CD4-positive, alpha-beta T cell treated with Interleukin-4 for 4 hours (primary cell): ENCODE results near the gene SNX18.
"Not testable (repeated sequence)": the region's sequence is repeated elsewhere in the genome, so short reads cannot be mapped to it uniquely, and the experiment has no call there.

Experiments used
- DNase-seq: peaks from one replicate; pipeline ENCODE4 v3.0.0-alpha.2; 2020

SNX18 gene, protein sequence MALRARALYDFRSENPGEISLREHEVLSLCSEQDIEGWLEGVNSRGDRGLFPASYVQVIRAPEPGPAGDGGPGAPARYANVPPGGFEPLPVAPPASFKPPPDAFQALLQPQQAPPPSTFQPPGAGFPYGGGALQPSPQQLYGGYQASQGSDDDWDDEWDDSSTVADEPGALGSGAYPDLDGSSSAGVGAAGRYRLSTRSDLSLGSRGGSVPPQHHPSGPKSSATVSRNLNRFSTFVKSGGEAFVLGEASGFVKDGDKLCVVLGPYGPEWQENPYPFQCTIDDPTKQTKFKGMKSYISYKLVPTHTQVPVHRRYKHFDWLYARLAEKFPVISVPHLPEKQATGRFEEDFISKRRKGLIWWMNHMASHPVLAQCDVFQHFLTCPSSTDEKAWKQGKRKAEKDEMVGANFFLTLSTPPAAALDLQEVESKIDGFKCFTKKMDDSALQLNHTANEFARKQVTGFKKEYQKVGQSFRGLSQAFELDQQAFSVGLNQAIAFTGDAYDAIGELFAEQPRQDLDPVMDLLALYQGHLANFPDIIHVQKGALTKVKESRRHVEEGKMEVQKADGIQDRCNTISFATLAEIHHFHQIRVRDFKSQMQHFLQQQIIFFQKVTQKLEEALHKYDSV

DNA sequence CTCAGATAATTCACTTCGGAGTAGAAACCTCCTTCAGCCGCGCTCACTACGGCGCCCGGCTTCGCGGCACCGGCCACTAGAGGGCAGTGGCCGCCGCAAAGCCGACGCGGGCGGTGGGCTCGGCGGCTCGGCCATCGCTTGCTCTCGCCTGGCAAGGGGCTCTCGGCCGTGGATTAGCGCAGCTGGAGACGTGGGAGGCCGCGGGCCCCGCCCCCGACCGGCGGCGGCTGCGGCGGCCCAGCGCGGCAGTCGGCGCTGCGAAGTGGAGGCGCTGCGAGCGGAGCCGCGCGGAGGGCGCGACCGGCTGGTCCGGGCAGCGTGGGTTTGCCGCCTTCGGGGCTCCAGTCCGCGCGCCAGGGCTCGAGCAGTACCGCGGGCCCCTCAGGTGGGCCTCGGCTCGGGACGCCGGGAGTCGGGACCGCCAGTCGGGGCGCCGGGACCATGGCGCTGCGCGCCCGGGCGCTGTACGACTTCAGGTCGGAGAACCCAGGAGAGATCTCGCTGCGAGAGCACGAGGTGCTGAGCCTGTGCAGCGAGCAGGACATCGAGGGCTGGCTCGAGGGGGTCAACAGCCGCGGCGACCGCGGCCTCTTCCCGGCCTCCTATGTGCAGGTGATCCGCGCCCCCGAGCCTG, at the start of gene SNX18:
TSS of gene SNX18 (plus strand) at position 248 of the 634 bp plus-strand sequence. CDS start at position 442, 194 bp downstream.
- peak; percentile 93 for DNase-seq

DNA sequence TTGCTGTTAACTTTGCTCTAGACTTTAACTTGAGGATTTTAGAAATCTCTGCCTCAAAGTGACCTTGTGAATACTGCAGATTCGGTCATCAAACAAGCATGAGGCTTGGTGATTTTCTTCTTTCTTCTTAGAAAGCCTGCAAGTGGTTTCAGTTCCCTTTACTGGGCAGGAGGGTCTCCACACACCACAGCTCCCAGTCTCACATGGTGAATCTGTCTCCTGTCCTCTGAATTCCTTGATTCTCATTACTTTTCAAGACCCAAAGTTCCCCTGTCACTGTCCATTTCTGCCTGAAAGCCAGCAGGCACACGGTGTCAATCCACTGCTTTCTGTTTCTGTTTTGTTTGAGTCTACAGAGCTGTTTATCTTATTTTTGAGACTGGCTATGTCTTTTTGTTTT, 47.9 kb upstream of the SNX18 start:
- DNase-seq = no peak

DNA sequence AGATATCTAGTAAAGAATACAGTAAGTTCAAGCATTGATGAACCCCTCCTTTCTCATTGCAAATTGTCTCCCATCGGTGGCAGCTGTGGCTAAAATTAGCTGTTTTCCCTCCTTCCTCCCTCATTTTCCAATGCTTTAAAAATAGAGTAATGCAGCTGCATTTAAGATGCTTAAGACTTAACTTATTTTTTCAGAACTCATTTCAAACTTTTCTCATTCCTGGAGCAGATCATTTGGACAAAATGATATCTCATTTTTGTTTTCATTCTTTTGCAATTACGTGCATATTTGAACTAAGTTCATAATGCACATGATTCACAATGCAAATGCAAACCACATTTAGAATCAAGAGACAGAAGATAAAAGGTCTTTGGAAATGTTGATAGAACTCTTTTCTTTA, 47.4 kb upstream of the SNX18 start:
- no peak for DNase-seq

DNA sequence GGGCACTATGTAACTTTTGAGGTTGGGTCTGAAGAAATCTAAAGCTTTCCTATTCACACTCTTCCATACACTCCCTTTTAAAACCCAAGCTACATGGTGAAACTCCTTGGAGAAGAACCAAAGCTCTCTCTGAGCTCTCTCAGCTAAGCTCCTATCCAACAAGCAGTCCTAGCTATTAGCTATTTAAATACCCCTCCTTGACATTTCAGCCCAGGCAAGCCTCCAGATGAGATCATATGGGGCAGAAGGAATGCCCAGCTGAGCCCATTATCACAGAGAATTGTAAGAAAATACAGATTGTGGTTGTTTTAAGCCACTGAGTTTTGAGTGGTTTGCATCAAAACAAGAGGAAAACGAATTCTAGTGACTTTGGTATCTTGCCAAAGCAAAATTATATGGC, 46.9 kb upstream of the SNX18 start:
- DNase-seq = no peak

DNA sequence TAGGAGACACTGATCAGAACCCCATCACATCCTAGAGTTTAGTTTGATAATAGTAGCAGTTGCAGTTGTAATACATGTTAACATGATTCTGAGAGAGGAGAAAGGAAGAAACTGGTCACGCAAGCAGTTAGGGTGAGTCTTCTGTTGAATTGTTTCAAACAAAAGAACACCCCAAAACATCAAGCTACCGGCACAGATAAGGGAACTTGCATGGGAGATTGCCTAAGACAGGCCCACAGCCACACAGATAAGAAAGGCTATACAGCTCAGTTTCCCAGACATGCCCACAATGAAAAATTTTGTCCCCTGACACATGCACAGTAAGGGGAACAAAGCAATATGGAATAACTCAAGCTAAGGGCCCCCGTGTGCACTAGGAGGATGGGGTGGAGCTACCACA, 46.2 kb upstream of the SNX18 start:
- DNase-seq = no peak

DNA sequence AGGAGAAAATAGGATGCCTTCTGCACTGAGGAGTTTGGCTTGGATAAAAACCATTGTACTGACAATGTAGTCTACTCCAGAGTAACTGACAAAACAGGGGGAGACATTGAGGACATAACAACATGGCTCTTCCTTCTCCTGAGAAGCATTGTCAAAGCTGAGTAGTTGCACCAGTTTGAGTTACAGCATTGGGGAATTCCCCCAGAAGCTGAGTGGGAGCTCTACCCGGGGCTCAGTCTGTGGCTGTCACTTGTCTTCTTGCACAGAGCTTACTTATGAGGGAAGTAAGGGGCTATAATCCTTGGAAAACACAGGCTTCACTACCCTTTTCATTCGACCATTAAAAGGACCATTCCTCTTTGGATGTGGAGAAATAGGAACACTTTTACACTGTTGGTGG, 40.9 kb upstream of the SNX18 start:
- DNase-seq = no peak

DNA sequence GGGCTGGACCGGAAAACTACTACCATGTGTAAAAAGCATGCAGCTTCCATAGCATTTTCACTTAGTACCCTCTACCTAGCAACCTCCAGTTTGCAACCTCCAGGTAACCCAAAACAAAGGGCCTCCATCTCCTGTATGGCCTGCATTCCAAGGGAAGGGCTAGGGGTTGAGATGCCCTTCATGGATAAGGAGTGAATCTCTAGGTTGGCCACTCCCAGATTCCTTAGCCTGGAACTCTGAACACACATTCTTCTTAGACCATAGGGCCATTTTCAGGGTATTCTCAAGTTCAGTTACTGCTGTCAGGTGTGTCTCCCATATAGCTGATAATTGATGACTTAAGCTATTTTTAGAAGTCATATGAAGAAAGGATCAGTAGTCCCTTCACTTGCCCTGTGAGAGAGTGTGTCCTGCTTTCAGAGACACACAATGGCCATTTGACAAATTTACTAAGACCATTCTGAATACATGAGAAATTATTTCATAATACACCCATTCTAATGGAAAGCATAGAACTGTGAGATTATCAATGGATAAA, 39.5 kb upstream of the SNX18 start:
- no peak for DNase-seq

DNA sequence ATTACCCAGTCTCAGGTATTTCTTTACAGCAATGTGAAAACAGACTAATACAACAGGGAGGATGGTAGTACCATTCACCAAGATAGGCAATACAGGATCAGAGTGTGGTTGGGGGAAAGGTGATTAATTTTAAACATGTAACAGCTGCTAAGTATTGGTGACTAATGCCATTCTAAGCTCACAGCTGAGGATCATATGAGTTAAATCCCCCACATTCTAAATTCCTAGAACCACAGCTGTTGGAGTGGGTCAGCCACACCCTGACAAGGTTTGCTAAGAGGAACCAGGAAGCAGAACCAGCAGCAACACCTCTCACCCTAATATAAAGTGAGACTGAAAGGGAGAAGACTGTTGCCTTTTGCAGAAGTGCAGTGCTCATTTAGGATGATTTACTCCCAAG, 37.3 kb upstream of the SNX18 start:
- DNase-seq = no peak

DNA sequence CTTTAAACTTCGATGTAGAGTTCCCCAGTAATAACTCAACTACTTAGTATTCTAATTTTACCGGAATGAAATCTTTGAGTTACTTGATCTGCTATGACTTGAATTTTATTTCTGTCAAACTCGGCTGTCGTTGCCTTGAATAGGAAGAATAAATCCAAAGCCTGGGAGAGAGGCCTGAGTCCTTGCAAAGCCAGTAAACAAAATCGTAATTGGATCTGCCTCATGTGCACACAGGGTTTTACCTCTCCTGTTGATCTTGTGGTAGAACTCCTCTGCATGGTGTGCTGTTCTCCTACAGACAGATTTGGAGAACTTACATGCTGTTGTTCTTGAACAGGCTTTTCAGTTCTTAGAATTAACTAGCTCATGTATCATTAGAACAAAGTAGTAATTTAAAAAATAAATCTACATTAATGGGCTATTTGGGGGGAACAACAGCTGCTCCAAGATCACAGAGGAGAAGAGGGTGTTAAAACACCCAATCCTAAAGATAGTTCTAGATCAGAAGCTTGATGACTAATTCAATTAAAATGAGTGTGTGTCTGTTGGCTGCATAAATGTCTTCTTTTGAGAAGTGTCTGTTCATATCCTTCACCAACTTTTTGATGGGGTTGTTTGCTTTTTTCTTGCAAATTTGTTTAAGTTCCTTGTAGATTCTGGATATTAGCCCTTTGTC, 33.2 kb upstream of the SNX18 start:
- no peak for DNase-seq

DNA sequence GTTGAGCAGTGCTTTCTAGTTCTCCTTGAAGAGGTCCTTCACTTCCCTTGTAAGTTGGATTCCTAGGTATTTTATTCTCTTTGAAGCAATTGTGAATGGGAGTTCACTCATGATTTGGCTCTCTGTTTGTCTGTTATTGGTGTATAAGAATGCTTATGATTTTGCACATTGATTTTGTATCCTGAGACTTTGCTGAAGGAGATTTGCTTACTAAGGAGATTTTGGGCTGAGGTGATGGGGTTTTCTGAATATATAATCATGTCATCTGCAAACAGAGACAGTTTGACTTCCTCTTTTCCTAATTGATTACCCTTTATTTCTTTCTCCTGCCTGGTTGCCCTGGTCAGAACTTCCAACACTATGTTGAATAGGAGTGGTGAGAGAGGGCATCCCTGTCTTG, 31.9 kb upstream of the SNX18 start:
- not testable (repeated sequence) for DNase-seq

DNA sequence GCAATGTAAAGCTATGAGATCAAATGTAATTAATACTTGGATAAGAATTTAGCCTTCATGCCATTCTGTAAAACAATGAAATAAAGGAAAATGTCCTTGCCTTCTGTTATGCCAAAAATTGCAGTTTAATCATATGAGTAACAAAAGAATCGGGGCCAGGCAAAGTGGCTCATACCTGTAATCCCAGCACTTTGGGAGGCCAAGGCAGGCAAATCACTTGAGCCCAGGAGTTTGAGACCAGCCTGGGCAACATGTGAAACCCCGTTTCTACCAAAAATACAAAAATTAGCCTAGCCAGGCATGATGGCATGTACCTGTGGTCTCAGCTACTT, 27.9 kb upstream of the SNX18 start:
- DNase-seq = not testable (repeated sequence)

DNA sequence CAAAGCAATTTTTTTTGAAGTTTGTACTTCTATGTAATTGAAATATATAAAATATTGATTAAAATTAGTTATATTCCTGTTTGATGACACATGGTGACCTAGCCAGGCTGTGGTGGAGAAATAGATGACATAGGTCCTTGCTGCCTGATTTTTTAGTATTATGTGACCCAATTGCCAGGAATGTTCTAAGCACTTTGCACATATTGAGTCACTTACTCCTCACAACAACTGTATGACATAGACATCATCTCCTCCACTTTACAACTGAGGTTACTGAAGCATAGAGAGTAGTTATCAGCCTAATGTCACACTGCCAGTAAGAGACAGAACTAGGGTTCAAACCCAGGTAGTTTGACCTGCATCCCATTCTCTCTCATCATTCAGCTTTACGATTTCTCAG, 26.2 kb upstream of the SNX18 start:
- no peak for DNase-seq

DNA sequence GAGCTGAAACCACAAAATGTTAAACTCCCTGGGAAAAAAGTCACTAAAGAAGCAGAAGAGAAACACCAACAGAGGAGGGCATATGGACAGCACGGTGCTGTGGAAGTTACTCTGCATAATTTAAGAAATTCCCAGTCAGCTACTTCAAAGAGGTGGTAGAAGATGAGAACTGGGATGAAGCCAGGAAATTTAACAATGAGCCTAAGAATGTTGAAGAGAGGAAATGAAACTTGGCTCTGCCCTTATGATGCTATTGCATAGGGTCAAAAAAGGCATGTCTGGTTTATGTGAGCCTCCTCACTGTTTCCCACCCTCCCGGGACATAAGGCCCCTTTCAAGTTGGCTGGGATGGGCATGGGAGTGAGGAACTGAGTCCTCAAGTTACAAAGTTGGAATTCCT, 25.4 kb upstream of the SNX18 start:
- no peak for DNase-seq

DNA sequence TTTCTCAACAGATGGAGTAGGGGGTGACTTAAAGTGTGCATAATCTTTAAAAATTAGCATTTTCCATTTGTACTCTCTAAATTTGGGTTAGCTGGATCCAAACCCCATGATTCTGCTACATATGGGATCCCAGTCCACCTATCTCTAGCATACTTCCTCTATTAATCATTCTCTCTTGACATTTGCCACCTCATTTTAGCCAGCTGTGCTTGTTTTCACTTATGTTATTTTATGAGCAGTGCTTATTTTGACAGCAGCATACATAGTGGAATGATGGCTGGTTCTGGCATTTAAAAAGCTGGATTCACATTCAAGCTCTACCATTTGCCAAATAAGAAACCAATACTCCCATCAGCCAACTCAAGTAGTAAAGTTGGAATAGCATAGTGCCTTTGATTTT, 22.5 kb upstream of the SNX18 start:
- no peak for DNase-seq

DNA sequence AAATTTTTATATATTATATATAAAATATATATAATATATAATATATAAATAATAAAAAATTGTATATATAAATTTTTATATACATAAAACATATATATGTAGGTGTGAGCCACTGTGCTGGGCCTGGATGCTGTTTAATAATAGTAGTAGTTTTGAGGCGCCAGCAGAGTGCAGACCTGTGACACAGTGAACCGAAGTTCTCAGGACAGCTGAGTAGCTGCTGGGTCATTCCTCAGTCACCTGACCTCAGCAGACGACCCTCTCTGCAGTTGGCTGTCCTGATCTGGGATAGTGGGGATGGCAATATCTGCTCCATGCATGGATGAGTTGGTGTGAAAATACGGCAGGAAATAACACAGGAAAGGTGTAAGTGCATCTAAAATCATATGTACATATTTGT, 3.3 kb upstream of the SNX18 start:
- no peak for DNase-seq

DNA sequence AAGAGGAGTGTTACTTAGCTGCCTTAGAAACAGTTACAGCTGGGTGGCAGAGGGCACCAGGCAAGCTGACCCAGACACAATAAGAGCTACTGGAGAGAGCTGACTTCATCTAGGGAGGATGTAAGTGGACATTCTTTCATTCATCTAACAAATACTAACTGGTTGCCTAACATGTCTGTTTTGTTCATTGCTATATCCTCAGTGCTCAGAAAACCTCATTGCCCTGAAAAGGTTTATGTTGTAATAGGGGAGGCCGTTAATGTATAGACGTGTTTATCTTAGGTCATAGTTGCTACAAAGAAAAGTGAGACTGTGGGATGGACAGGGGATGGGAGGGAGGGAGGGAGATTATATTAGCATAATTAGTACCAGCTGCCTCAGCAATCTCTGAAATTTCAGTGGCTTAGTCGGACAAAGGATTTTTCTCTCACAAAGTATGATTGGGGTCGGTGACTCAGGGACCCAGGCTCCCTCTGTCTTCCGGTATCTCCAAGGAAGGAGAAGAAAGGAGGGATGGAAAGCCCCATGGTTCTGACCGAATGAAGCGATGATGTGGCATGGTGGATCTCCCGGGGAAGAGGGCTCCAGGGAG, 2.6 kb upstream of the SNX18 start:
- no peak for DNase-seq

DNA sequence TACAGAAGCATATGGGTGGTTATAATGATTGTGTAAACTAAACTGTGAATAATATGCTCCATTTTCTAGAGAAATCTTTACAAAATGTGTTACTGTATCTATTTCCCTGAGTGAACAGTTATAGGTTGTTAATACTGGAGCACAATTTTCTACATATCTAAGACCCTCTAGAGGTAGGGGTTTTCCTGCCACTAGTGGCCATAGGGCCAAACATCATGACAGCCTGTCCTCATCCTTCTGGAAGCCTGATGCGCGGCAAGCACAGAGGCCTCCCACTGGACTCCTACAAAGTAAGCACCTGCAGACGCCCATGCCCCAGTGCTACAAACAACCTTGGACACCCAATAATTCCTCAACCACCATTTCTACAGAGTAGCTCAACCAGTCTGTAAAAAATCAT, 1.9 kb upstream of the SNX18 start:
- no peak for DNase-seq

DNA sequence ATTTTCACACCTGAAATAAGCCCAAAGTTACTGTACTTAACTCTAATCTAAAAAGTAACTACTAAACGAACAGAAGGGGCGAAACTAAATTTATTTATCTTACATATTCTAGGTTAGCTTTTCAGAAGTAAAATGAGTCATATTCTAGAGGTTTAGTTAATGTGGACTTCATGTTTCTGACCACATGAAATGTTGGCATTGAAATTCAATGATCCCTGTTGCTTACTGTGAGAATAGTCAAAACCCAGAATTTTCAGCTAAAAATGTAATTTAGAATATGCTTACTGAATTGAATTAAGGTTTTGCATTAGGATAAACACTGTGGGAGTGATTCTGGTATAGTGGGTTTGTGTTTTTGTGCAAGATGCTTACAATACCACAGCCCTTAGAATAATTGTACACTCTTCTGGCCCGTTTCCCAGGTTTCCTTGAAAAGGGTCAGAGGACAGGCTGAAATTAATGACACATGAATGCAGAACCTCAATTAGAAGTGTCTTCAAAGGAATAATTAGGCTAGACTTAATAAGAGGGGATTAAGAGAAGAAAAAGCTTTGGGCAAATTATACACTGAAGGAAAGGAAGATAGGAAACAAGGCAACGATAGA, 1.4 kb upstream of the SNX18 start:
- DNase-seq = no peak

DNA sequence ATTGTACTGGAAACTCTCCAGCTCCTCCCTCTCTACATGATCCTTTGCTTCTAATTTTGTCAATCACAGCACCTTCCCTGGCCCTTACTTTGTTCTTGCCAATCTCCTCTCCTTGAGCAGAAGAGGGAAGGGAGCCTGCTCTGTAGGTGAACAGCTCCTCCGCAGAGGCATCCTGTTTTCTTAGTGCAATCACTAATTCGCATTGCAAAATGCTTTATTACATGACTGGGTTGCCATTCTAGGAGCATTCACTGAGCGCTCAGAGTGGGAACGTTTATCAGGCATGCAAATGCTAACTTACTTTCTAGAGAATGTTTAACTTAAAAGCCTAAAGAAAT, 416 bp upstream of the SNX18 start:
- DNase-seq = no peak

DNA sequence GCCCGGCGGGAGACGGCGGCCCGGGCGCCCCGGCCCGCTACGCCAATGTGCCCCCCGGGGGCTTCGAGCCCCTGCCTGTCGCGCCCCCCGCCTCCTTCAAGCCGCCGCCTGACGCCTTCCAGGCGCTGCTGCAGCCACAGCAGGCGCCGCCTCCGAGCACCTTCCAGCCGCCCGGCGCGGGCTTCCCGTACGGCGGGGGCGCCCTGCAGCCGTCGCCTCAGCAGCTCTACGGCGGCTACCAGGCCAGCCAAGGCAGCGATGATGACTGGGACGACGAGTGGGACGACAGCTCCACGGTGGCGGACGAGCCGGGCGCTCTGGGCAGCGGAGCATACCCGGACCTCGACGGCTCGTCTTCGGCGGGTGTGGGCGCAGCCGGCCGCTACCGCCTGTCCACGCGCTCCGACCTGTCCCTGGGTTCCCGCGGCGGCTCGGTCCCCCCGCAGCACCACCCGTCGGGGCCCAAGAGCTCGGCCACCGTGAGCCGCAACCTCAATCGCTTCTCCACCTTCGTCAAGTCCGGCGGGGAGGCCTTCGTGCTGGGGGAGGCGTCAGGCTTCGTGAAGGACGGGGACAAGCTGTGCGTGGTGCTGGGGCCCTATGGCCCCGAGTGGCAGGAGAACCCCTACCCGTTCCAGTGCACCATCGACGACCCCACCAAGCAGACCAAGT, 723 bp downstream of the SNX18 start:
- peak; percentile 46 for DNase-seq

DNA sequence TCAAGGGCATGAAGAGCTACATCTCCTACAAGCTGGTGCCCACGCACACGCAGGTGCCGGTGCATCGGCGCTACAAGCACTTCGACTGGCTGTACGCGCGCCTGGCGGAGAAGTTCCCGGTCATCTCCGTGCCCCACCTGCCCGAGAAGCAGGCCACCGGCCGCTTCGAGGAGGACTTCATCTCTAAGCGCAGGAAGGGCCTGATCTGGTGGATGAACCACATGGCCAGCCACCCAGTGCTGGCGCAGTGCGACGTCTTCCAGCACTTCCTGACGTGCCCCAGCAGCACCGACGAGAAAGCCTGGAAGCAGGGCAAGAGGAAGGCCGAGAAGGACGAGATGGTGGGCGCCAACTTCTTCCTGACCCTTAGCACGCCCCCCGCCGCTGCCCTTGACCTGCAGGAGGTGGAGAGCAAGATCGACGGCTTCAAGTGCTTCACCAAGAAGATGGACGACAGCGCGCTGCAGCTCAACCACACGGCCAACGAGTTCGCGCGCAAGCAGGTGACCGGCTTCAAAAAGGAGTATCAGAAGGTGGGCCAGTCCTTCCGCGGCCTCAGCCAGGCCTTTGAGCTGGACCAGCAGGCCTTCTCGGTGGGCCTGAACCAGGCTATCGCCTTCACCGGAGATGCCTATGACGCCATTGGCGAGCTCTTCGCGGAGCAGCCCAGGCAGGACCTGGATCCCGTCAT, 1.4 kb downstream of the SNX18 start:
- DNase-seq = no peak

DNA sequence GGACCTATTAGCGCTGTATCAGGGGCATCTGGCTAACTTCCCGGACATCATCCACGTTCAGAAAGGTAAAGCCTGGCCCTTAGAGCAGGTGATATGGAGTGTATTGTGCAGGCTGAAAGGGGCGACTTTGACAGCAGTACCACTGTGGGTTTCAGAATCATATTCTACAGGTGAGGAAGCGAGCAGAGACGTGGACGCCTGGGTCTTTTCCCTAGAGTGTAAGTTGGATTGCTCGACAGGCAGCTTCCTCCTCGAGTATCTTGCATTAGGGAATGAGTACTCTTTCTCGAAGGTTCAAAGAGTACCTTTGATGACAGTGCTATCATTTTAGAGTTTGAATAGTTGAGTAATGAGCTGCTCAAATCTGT, 1.9 kb downstream of the SNX18 start:
- no peak for DNase-seq
